Measurements from ENCODE around the gene OXA1L.
"Not testable (repeated sequence)": the region's sequence is repeated elsewhere in the genome, so short reads cannot be mapped to it uniquely, and the experiment has no call there.

The OXA1L gene

DNA sequence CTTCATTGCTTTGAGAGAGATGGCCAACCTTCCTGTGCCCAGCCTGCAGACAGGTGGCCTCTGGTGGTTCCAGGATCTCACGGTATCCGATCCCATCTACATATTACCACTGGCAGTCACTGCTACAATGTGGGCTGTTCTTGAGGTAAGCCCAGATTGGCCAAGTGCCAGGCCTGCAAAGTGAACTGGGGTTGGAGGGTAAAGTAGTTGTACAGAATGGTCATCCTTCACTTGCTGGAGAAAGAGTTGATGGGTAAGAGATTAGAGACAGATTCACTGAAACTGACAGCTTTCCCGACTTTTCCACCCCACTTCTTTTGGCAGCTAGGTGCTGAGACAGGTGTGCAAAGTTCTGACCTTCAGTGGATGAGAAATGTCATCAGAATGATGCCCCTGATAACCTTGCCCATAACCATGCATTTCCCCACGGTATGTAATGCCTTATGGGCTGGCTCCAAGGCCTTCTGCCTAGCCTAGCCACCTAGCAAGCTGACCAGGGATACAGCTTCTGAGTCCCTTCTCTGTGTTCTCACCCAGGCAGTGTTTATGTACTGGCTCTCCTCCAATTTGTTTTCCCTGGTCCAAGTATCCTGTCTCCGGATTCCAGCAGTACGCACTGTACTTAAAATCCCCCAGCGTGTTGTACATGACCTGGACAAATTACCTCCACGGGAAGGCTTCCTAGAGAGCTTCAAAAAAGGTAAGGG lies 4.1 kb downstream of the OXA1L start:
- no peak overlapping the region for H3K4me3 ChIP-seq (ENCODE audit: low read depth, low read length)
- TF ChIP-seq, protein P1, sequence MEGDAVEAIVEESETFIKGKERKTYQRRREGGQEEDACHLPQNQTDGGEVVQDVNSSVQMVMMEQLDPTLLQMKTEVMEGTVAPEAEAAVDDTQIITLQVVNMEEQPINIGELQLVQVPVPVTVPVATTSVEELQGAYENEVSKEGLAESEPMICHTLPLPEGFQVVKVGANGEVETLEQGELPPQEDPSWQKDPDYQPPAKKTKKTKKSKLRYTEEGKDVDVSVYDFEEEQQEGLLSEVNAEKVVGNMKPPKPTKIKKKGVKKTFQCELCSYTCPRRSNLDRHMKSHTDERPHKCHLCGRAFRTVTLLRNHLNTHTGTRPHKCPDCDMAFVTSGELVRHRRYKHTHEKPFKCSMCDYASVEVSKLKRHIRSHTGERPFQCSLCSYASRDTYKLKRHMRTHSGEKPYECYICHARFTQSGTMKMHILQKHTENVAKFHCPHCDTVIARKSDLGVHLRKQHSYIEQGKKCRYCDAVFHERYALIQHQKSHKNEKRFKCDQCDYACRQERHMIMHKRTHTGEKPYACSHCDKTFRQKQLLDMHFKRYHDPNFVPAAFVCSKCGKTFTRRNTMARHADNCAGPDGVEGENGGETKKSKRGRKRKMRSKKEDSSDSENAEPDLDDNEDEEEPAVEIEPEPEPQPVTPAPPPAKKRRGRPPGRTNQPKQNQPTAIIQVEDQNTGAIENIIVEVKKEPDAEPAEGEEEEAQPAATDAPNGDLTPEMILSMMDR (IDR thresholded peaks at IDR 0.05; ENCODE audit: low read depth, low read length): no peak

DNA sequence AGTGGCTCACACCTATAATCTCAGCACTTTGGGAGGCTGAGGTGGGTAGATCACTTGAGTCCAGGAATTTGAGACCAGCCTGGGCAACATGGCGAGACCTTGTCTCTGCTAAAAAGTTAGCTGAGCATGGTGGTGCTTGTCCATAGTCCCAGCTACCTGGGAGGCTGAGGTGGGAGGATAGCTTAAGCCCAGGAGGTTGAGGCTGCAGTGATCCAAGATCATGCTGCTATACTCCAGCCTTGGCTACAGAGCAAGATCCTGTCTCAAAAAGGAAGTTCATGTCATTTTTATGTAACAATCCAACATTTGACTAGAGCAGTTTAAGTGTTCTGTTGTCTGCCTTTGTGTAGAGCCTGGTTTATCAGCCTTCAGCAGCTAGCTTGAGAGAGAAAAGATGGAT lies 6.2 kb downstream of the OXA1L start:
- H3K4me3 ChIP-seq (ENCODE audit: low read depth, low read length): no peak overlapping the region
- TF ChIP-seq, protein P1 (IDR thresholded peaks at IDR 0.05; ENCODE audit: low read depth, low read length): no peak

DNA sequence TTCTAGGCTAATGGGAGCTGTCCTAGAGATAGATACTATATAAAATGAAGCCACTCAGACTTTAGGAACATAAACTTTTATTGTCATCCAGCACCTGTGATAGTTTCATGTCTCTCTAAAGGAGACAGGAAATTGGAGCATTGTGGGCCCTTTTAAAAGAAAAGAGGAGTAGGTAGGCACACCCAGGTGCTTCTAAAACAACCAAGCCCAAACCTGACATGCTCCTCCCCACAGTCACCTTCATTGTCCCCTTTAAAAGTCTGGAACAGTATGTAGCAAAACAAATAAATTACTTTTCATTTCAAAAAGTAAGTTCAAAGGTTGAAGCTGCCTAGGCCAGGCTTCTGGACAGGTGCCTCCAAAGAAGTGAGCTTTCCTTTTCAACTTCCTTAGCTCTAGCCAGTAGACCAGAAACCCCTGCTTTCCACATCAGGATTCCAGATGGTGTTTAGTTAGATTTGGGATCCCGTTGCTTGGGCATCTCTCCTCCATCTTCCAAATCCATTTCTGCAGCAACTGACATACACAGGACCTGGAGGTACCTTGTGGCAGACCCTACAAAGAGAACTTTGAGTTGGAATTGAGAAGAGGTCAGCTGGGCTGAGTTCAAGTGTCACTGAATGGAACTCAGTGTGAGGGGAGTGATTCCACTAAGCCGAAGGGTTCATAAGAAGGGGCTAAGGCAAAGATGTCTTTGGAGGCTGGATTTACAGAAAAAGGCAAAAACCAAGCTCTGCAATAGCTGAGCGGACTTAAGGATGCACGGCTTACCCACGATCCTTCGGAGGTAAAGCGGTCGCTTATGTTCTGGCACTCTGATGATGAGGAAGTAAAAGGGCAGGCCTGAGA lies 6.9 kb downstream of the OXA1L start:
- TF ChIP-seq, protein P1 (IDR thresholded peaks at IDR 0.05; ENCODE audit: low read depth, low read length): no peak
- H3K4me3 ChIP-seq (ENCODE audit: low read depth, low read length): no peak overlapping the region

DNA sequence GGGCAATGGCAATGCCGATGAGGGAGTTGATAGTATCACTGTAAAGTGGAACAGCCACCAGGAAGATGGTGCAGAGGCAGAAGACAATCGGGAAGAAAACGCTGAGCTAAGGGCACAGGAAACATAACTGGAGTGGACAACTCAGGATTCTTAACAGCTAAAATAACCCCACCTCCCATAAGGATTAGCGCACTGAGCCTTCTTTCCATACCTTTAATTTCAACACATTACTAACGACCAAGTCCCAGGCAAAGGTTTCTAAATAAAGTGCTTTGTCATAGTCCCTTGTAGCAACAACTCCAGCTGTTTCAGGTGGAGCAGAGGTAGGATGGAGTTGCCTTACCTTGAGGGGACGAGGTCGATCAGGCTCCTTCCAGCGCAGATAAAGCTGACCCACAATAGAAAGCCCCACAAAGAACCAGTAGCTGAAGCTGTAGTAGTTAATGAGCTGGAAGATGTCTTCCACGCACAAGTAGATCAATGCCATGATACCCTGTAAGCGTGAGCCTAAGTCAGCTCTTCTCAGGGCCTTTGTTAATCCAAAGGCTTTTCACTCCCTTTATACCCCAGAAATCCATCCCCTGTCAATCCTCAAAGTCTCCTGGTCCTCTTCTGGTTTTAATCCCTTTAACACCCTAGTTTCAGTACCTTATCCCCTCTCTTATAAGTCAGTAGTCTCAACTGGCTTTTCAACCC lies 7.7 kb downstream of the OXA1L start:
- no peak overlapping the region for H3K4me3 ChIP-seq (ENCODE audit: low read depth, low read length)
- TF ChIP-seq, protein P1 (IDR thresholded peaks at IDR 0.05; ENCODE audit: low read depth, low read length): no peak

DNA sequence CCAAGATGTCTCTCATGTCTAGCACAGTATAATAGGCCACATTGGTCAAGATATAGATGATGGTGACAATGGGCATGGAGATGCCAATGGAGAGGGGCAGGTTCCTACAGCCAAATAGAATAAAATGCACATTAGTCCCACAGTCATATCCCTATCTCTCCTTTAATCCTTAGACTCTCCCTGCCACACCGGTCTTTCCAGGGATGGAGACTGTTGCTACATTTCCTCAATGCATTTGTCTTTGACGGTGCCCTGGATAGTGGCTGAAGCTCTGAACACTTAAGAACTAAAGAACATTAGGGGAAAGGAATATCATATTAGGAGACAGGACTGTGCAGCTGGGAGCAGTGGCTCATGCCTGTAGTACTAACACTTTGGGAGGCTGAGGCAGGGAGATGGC lies 9.7 kb downstream of the OXA1L start:
- no peak overlapping the region for H3K4me3 ChIP-seq (ENCODE audit: low read depth, low read length)
- TF ChIP-seq, protein P1 (IDR thresholded peaks at IDR 0.05; ENCODE audit: low read depth, low read length): no peak

DNA sequence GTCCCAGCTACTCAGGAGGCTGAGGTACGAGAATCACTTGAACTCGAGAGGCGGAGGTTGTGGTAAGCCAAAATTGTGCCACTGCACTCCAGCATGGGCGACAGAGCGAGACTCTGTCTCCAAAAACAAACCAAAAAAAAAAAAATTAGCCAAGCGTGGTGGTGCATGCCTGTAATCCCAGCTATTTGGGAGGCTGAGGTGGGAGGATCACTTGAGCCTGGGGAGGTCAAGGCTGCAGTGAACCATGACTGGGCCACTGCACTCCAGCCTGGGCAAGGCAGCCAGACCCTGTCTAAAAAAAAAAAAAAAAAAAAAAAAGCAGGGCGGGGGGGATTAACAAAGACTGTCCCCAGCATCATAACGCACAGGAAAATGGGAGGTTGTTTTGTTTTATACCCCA lies 10.4 kb downstream of the OXA1L start:
- H3K4me3 ChIP-seq (ENCODE audit: low read depth, low read length): not testable (repeated sequence)

DNA sequence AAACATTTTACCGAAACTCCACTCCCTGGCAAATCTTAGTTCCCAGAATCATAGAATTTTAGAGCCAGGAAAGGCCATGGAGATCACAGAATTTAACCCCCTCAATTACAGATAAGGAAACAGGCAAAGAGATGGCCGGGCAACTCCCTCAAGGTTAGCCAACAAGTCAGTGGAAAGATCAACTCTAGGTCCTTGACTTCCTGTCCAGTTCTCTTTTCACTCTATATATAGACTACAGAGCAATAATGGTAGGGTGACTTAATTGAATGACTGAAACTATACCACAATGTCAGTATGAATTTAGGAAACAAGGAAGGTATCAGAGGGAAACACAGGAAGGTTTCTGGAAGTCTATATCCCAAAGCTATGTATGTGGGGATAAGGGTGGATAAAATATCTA lies 11.6 kb downstream of the OXA1L start:
- TF ChIP-seq, protein P1 (IDR thresholded peaks at IDR 0.05; ENCODE audit: low read depth, low read length): no peak
- H3K4me3 ChIP-seq (ENCODE audit: low read depth, low read length): no peak overlapping the region
